Stimulated activated CD8-positive, alpha-beta memory T cell treated with anti-CD3 and anti-CD28 coated beads, Interleukin-15, amount 100 ng/mL, for 1 hour (primary cell): ENCODE results near the gene TREML4.
"Not testable (repeated sequence)": the region's sequence is repeated elsewhere in the genome, so short reads cannot be mapped to it uniquely, and the experiment has no call there.

Experiments used
- DNase-seq: peaks from one replicate; pipeline ENCODE4 v3.0.0-alpha.2; 2020; ENCODE audit warnings: low read depth

The TREML4 gene

DNA sequence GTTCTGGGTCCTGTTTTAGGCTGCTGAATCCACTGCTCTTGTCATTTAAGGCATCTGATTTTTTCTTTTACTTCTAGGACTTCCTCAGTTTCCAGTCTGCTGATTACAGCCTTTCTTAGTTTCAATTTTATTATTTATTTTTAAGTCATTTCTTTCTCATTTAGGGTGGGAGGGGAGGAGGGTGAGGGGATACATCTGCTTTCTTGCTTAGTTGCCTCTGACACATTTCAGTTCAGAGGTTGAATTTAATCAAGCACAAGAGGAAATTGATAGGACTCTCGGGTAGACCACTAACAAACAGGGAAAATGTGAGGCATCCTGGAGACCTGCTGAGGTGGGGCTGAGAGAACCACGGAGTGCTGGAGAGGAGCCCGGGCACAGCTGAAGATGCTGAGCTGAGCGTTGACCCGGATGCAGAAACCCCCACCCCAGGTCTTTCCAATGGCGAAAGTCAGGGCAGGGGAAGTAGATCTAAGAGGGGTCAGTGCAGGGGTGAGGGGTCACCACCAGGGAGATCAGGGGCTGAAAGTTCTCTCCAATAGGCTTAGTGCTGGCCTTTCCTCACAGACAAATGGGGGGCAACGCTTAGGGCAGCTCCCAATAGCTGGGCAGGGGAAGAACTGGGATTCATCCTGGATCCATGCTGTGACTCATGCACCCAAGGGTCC is 19.6 kb upstream of the TREML4 start:
- no peak for DNase-seq

DNA sequence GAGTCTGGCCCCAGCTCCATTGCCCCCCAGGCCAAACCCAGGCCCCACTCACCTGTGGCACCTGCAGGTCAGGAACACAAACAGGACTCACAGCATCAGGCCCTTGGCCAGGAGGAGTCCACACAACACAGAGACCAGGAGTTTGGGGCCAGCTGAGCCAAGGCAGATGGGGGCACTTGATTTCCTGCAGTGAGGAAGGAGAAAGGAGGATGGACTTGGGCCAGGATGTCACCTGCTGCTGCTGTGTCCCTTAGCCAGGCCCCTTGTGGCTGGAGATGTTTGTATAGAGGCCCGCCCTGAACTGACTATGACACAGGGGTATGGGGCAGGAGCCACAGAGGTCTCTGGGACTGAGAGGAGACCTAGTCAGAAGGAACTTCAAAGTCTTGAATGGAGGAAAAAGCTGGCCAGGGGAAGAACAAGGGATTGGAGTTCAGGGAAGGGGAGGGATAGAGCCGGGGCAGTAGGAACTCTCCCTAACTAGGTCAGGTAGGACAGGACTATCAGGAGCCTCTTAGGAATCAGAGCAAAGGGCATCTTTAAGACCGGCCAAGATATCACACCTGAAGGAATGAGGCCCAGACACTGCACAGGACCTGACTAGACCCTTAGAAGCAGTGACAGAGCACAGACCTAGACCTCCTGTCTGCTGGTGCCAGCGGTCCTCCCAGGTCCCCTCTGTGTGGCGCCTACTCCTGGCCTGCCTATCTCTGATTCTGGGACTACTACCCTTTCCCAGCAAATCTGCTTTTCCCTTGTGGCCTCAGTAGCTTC is 18.4 kb upstream of the TREML4 start:
- no peak for DNase-seq

DNA sequence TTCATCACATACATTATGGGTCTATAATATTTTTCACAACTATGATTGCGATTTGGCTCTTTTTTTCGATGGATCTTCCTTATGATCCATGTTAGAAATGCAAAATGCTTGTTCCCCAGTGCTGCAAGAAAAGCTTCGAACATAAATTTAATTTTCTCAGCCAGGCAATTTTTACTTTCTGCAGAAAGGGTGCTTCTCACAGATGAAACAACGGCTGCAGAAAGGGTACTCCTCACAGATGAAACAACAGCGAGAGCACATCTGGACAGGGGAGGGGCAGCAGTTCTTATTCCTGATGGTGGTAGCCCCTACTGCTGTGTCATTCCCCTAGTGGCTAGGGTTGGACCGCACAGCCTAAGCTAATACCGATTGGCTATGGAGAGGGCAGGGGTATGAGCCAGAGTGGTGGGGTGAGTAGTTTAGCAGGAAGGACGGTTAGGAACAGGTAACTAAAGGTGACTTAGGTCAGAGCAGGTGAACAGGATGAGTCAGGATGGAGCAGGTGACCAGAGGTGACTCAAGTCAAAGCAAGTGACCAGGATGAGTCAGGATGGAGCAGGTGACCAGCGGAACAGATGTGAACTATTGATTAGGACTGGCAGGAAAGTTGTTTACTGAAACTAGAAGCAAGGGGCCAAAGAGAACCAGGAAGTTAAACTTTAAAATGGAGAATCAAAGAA is 13.4 kb upstream of the TREML4 start:
- no peak for DNase-seq

DNA sequence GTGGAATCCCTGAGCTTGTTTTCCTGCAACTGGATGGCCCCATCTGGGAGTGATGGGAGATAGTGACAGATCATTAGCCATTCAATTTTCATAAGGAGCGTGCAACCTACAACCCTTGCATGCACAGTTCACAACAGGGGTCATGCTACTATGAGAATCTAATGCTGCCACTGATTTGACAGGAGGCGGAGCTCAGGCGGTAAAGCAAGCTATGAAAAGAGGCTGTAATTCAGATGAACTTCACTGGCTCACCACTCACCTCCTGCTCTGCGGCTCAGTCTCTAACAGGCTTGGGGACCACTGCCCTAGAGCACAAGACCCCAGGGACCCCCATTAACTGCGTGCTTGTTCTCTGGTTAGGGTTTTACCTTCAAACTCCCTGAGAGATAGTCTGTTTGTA is 12.4 kb upstream of the TREML4 start:
- DNase-seq: no peak

DNA sequence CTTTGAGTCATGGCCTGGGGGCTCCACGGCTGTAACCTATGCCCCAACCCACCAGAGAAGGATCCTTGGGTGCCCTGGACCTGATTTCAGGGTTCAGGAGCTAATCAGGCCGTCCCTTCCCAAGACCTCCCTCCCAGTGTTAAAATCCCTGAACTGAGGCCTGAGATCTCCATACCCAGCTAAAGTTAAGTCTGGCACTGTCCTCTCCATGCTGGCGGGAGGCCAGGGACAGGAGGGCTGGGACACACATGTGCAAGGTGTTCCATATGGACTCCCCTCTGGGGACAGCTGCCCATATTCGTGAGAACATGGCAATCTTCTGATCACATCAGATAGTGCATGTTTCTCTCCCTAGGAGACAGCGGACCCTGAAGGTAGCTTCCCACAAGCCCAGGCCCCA is 11.5 kb upstream of the TREML4 start:
- DNase-seq: no peak

DNA sequence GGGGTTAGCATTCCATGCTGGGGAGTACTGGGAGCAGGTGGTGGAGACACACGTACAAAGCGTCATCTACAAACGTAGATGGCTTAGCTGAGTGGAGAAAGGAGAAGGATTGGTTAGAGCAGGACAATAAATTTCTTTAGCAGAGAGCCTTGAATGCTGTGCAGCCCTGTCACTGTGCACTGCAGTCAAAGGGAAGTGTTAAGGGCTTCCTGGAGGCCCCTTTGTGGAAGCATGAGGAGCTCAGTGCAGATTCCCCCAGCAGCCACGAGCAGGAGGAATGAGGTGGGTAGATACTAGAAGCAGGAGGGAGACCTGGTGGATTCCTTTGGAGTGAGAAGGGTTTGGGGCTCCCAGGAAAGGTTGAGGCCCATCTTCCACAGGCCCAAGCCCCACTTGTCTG is 6.1 kb upstream of the TREML4 start:
- DNase-seq: no peak

DNA sequence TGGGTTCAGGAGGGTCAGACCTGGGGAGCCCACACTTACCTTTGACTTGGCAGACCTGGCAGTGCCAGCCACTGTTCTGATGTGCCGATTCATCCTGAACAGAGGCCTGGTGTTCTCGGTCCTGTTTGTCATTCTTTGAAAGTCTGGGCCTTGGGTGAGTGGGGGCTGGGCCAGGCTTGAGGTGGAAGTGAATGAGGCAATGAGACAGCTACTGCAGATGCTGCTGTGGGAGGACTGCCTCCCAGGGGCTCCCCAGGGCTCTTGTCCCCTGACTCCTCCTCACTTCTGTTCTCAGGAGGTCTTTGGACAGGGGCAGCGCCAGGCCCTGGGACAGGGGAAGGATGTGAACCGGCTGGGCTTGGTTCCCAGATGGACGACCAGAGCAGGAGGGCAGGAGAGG is 5.6 kb upstream of the TREML4 start:
- no peak for DNase-seq

DNA sequence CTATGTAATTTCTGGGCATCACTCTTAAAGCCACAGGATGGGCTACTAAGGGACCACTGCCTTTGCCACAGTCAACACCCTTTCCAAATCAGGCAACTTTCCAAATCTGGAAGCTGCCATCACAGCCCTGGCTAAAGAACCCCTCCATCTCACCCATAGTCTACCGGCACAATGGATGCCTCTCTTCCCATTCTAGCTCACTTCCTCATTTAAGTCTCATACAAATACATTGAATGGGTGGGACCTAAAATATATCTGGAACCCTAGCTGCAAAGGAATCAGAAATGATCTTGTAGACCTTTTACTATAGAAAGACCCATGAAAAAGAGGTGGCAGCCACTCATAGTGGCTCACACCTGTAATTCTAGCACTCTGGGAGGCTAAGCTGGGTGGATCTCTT is 3.3 kb upstream of the TREML4 start:
- DNase-seq: no peak

DNA sequence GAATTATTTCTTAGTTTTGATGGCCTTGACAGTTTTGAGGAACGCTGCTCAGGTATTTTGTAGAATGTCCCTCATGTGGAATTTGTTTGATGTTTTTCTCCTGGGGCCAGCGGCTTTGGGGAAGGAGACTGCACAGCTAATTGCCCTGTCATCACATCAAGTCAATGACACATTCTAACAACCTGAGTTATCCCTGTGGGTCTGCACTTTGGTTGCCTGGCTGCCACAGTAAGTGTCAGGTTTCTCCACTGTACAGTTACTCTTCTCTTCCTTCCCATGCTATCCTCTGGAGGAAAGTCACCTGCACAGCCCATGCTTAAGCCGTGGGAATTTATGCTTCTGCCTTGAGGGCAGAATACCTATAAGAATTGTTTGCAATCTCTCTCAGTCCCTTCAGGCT is 1.4 kb upstream of the TREML4 start:
- DNase-seq: no peak

DNA sequence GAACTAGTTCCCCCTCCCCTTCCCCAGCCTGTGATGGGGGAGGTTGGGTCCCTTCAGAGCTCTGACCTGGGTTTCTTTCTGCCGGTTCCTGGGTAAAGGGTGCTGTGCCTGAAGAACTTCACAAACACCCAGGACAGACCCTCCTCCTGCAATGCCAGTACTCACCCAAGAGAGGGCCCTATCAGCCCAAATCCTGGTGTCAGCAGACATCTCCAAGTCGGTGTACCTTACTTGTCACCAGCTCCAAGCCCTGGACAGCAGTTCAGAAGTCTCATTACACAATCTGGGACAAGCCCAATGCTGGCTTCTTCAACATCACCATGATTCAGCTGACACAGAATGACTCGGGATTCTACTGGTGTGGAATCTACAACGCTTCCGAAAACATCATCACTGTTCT is 467 bp downstream of the TREML4 start:
- no peak for DNase-seq

DNA sequence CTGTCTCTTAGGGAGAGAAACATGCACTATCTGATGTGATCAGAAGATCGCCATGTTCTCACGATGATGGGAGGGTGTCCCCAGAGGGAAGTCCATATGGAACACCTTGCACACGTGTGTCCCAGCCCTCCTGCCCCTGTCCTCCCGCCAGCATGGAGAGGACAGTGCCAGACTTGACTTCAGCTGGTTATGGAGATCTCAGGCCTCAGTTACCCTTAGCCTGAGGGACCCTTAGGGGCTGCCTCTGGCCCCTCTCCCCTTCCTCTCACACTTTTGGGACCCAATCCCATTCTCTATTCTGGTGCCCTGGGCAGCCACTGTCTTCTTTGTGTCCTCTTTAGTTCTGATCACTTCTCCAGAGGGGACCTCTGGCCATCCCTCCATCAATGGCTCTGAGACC is 1.6 kb downstream of the TREML4 start:
- DNase-seq: no peak

DNA sequence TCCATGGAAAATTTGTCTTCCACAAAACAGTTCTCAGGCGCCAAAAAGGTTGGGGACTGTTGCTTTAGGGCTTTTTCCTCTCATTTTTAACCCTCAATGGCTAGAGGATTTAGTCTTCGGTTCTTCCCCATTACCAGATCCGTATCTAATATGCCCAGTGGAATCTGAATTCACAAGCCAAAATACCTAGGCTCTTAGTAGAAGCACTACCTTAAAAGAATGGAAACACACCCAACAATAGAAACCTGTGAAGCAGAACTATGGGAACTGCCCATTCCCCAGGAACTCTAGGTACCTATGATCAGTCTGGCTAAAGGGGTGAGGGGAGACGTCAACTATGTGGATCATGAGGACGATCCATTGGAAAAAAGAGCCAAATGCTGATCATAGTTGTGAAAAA is 3.1 kb downstream of the TREML4 start:
- DNase-seq: no peak

DNA sequence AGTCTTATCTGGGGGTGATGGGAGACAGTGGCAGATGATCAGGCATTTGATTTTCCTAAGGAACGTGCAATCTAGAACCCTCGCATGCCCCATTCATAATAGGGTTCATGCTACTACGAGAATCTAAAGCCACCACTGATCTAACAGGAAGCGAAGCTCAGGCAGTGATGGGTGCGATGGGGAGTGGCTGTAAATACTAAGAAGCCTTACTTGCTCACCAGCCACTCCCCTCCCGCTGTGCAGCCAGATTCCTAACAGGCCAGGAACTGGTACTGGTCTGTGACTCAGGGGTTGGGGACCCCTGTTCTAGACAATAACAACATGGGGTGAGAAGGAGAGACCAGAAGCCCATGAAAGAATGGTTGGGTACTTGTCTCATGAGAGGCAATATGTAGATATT is 4.5 kb downstream of the TREML4 start:
- DNase-seq: no peak

DNA sequence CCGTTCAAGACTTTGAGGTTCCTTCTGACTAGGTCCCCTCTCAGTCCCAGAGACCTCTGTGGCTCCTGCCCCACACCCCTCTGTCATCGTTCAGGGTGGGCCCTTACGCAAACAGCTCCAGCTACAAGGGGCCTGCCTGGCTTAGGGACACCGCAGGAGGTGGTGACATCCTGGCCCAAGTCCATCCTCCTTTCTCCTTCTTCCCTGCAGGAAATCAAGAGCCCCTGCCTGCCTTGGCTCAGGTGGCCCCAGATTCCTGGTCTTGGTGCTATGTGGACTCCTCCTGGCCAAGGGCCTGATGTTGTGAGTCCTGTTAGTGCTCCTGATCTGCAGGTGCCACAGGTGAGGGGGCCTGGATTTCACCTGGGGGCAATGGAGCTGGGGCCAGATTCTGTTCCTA is 8.1 kb downstream of the TREML4 start:
- DNase-seq: no peak

DNA sequence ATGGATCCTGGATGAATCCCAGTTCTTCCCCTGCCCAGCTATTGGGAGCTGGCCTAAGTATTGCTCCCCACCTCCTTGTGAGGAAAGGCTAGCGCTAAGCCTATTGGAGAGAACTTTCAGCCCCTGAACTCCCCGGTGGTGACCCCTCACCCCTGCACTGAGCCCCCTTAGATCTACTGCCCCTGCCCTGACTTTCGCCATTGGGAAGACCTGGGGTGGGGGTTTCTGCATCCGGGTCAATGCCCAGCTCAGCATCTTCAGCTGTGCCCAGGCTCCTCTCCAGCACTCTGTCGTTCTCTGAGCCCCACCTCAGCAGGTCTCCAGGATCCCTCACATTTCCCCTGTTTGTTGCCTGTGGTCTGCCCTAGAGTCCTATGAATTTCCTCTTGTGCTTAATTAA is 9.0 kb downstream of the TREML4 start:
- no peak for DNase-seq

DNA sequence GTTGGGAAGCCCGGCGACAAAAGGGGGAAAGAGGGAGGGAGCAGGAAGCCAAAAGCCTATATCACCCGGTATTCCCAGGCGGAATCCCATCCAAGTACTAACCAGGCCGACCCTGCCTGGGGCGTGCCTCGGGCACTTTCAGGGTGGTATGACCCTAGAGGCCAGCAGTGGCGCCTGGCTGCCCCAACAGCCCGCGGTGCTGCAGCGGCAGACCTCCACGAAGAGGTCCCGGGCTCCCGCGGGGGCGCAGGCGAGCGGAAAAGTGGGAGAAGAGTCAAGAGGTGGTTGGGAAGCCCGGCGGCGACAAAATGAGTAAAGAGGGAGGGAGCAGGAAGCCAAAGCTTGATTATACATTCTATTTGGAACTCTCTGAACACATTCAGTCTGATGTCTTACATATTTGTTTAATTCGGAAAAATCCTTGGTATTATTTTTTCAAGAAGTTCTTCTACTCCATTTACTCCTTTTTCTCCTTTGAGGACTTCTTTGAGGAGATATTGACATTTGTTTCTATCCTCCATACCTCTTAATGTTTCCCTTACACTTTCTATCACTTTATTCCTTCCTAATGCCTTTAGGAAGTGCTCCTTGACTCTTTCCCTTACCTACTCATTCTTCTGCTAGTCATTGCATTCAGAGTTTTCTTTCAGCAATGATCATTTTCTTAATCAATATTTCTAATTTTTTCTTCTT is 11.5 kb downstream of the TREML4 start:
- no peak for DNase-seq

DNA sequence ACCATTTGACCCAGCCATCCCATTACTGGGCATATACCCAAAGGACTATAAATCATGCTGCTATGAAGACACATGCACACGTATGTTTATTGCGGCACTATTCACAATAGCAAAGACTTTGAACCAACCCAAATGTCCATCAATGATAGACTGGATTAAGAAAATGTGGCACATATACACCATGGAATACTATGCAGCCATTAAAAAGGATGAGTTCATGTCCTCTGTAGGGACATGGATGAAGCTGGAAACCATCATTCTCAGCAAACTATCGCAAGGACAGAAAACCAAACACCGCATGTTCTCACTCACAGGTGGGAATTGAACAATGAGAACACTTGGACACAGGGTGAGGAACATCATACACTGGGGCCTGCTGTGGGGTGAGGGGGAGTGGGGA is 18.4 kb downstream of the TREML4 start:
- not testable (repeated sequence) for DNase-seq

DNA sequence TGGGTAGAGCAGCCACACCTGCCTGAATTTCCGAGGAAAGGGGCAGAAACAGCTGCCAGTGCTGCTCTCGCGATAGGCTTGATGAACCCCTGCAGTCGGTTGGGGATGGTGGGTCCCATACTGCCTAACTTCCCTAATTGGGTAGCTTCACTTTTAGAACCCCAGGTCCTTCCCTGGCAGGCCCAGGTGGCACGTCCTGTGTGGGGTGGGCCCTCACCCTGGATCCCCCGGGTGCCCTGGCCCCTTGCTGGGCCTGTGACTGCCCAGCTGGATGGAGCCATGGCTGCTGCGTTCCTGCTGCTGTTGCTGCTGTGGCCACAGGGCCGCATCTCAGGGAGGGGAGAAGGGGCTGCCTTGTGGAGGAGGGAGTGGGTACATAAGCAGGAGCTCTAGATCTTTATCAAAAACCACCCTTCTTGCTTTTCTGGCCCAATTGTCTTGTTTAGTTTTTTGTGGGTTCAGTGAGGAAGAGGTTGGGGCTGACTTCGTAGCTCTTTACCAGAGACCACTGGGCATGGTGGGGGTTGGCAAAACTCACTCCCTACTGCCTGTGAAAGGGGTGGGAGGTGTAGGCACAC is 19.2 kb downstream of the TREML4 start:
- DNase-seq: no peak

DNA sequence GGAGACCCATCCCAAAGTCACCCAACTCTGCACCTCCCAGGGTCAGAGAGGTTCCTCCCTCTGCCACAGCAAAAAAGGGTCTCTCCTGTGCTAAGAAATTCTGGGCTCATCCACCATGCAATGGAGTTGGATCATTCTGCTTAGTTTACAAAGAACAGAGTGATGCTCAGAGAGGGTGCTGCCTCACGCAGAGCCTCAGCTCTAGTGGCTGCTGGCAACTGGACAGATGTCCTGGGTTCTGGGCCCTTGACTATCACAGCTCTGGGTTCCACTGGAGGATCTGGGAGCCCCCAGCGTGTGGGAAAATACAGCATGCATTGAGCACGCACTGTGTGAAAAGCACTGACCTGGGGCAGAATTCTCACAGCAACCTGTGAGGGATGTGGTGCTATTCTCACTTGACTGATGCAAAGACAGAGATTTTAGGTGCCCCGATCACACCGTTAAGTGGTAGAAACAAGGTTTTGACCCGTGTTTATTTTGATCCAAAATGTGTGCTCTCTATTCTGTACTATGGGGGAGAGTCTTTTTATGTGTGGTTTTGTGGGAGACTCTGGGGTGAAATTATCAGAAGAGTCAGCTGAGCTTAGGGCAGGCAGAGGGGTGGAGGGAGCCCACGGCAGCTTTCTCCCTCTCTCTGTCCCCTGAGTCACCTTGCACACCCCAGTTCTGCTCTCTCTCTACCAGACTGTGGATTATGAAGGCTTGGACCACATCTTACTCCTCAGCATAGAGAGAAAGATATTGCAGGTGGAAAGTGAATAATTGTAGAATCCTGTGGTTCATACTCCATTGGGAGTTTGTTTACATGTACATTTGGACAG is 19.9 kb downstream of the TREML4 start:
- no peak for DNase-seq

DNA sequence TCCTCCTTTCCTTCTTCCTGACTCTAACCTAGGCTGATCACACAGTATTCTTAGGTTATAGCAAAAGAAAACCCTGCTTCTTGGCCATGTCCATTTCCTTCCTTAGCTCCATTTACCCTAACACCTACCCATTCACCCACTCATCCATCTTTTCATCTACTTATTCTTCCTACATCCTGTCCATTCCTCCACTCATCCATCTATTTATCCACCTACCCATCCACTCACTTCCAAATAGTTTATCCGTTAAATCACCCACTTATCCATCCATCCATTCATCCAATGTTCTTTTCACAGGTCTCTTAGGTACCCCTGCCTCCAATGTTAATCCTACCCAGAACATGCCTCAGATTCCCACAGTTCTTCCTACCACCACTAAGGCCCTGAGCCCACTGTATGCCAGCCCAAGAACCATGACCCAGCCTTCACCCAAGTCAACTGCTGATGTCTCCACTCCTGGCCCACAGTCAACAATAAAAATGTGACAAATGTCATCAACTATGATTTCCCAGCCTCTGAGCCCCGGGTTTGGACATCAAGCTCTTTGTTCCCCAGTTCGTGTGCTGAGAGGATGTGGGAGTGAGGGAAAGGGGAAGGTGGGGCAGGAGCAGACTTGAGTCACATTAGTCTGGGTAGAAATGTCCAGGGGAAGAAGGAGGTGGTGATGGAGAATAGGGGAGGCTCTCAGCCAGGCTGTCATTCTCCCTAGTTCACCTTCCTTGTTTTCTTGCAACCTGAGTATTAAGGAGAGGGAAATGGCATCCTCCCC is 24.4 kb downstream of the TREML4 start:
- DNase-seq: no peak

DNA sequence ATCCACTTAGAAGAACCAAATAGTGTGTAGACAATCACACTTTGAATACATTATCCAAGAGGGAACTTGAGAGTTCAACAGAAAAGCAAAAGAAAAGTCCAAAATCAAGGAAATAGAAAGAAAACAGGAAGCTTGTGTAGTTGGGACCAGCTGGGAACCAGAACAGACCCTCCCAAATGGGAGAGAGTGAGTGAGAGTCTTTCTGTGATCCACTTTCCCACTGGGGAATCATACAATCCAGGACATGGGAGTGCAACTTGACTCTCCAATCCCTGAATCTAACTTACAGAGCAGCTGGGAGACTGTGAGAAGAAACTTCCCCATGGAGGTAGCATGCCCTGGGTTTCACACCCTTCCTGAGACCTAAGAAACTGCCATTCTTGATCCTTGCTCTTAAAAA is 27.0 kb downstream of the TREML4 start:
- DNase-seq: no peak
